Esophagus muscularis mucosa (tissue), 4 donors: ENCODE measurements around the gene RNF217.

Experiments used
- CTCF ChIP-seq, 3 experiments: fragments of 200-600 bp in 2 of 3; fragments of 450-650 bp in 1 of 3; sonication (generic) in 2 of 3; IDR thresholded peaks; one replicate each; pipeline ENCODE4 v1.5.1; 2017 to 2019; ENCODE audit warnings: antibody characterized with exemption in 3 of 3, mild to moderate bottlenecking in 2 of 3, moderate library complexity in 1 of 3
- EP300 ChIP-seq: sonication (generic); formaldehyde crosslinking; IDR thresholded peaks from one replicate; pipeline ENCODE4 v1.6.1; 2017; ENCODE audit warnings: antibody characterized with exemption
- POLR2A ChIP-seq: fragments of 450-650 bp; IDR thresholded peaks from one replicate; pipeline ENCODE4 v1.6.1; 2017; ENCODE audit warnings: antibody characterized with exemption, moderate library complexity, mild to moderate bottlenecking, low read depth
- POLR2AphosphoS5 ChIP-seq, 2 donors: sonication (generic); formaldehyde crosslinking; IDR thresholded peaks; one replicate each; pipeline ENCODE4 v1.6.1; 2017; ENCODE audit warnings: antibody characterized with exemption in 2 of 2

GRCh38 chr6:125048274-125048673 lies 86.0 kb downstream of the RNF217 start:
- no peak for TF ChIP-seq CTCF (IDR thresholded peaks at IDR 0.05)
- TF ChIP-seq POLR2AphosphoS5 (IDR thresholded peaks at IDR 0.05): no peak
- no peak for TF ChIP-seq POLR2A
- no peak for TF ChIP-seq EP300
